Endothelial cell of umbilical vein (primary cell): ENCODE measurements around the gene MAN1A1. TPM values are rescaled to one million over a fixed set of nuclear protein-coding genes. Genes with fewer than 3 reads are reported as not detected.
A peak's percentile ranks its signal among the peaks of the same experiment; 100 is the strongest.

Experiments used
- BruUV-seq: library from RNA; stranded (reverse); fragments of 400-500 nt; replicated peaks from 2 replicates; lab custom pipeline; 2021; lab: Mats Ljungman, UMichigan
- CTCF ChIA-PET: fragments of 300-600, 350-600 bp; sonication (Branson Sonifier 250); formaldehyde crosslinking; loops from one replicate; lab custom pipeline; 2021; ENCODE audit warnings: antibody characterized with exemption, inconsistent platforms; lab: Charles Lee
- POLR2A ChIA-PET: fragments of 300-600, 350-600 bp; sonication (Branson Sonifier 250); formaldehyde crosslinking; loops from one replicate; lab custom pipeline; 2021; ENCODE audit warnings: antibody characterized with exemption, inconsistent platforms; lab: Charles Lee
- DNase-seq: peaks from one replicate; pipeline ENCODE4 v3.0.0-alpha.2; 2011; ENCODE audit warnings: low read depth, low spot score
- FAIRE-seq: peaks from 2 replicates; lab custom pipeline; 2011; peaks lifted over from hg19 to GRCh38; lab: Jason Lieb, UNC
- H2AFZ ChIP-seq: 2 replicates; pipeline ENCODE4 v1.6.0; 2012; ENCODE audit warnings: low read depth, low read length, control low read depth, inconsistent platforms
- H3K27ac ChIP-seq: 2 replicates; pipeline ENCODE4 v1.5.1; 2011; ENCODE audit warnings: low read depth, mild to moderate bottlenecking, control low read depth, low read length, moderate library complexity; ENCODE audit not compliant: insufficient read depth
- H3K27me3 ChIP-seq, 2 experiments: 2 replicates each; pipeline versions ENCODE4 v1.6.0 to v1.6.1; 2011; ENCODE audit warnings: low read length in 2 of 2, mixed read lengths in 1 of 2; ENCODE audit not compliant: control insufficient read depth in 2 of 2, insufficient read depth in 2 of 2
- H3K36me3 ChIP-seq, 2 experiments: 2 replicates in 1 of 2; 3 replicates in 1 of 2; pipeline ENCODE4 v1.5.1; 2011; ENCODE audit warnings: low read length in 2 of 2, mild to moderate bottlenecking in 1 of 2, moderate library complexity in 1 of 2; ENCODE audit not compliant: control insufficient read depth in 2 of 2, insufficient read depth in 2 of 2; ENCODE audit errors: extremely low read depth in 1 of 2
- H3K4me1 ChIP-seq: 3 replicates; pipeline ENCODE4 v1.5.1; 2011; ENCODE audit warnings: mild to moderate bottlenecking, low read length; ENCODE audit not compliant: control insufficient read depth, insufficient read depth; ENCODE audit errors: extremely low read depth
- H3K4me2 ChIP-seq: 2 replicates; pipeline ENCODE4 v1.6.1; 2011; ENCODE audit warnings: low read length, control low read depth, mixed read lengths; ENCODE audit not compliant: insufficient read depth
- H3K4me3 ChIP-seq, 3 experiments: fragments of 200-600 bp in 1 of 3; sonication (generic), shearing (Covaris generic) in 1 of 3; replicated peaks in 1 of 3; 2 replicates each; pipeline ENCODE4 v1.5.1; 2011 to 2016; ENCODE audit warnings: control low read depth in 3 of 3, low read length in 3 of 3, mild to moderate bottlenecking in 2 of 3, inconsistent platforms in 1 of 3, low read depth in 1 of 3, moderate library complexity in 1 of 3; ENCODE audit not compliant: insufficient read depth in 1 of 3
- H3K79me2 ChIP-seq: 2 replicates; pipeline ENCODE4 v1.6.0; 2012; ENCODE audit warnings: low read length, inconsistent platforms; ENCODE audit not compliant: control insufficient read depth, insufficient read depth
- H3K9ac ChIP-seq: replicated peaks from 2 replicates; pipeline ENCODE3; 2011; ENCODE audit warnings: low read length, control low read depth; ENCODE audit not compliant: insufficient read depth; ENCODE audit errors: extremely low read depth
- H3K9me1 ChIP-seq: replicated peaks from 3 replicates; pipeline ENCODE4 v1.6.0; 2011; ENCODE audit warnings: mild to moderate bottlenecking, low read length; ENCODE audit not compliant: control insufficient read depth, insufficient read depth; ENCODE audit errors: extremely low read depth
- H3K9me3 ChIP-seq: replicated peaks from 2 replicates; pipeline ENCODE4 v1.5.1; 2012; ENCODE audit warnings: low read length, inconsistent platforms; ENCODE audit not compliant: control insufficient read depth, insufficient read depth
- H4K20me1 ChIP-seq: replicated peaks from 2 replicates; pipeline ENCODE3; 2011; ENCODE audit warnings: mild to moderate bottlenecking, low read length; ENCODE audit not compliant: control insufficient read depth, insufficient read depth; ENCODE audit errors: extremely low read depth
- CTCF ChIP-seq, 2 donors: IDR thresholded peaks; 1 replicate in 1 of 2; 2 replicates in 1 of 2; pipeline ENCODE4 v1.5.1; 2011; ENCODE audit warnings: low read length in 2 of 2, mild to moderate bottlenecking in 2 of 2, moderate library complexity in 2 of 2, control low read depth in 1 of 2, inconsistent platforms in 1 of 2, low read depth in 1 of 2; ENCODE audit not compliant: insufficient read depth in 1 of 2; ENCODE audit errors: extremely low read depth in 1 of 2
- EZH2 ChIP-seq: IDR thresholded peaks from 2 replicates; pipeline ENCODE4 v1.6.1; 2012; ENCODE audit warnings: borderline replicate concordance, low read depth, mild to moderate bottlenecking, moderate library complexity, low read length, inconsistent platforms; ENCODE audit not compliant: severe bottlenecking
- FOS ChIP-seq: IDR thresholded peaks from 2 replicates; pipeline ENCODE4 v1.6.1; 2011; ENCODE audit warnings: mild to moderate bottlenecking, low read length, moderate library complexity, borderline replicate concordance; ENCODE audit not compliant: insufficient read depth
- GATA2 ChIP-seq: IDR thresholded peaks from 2 replicates; pipeline ENCODE4 v1.7.0; 2011; ENCODE audit warnings: low read depth, mild to moderate bottlenecking, moderate library complexity, mixed read lengths, low read length; ENCODE audit not compliant: insufficient read length, insufficient read depth
- JUN ChIP-seq: IDR thresholded peaks from 2 replicates; pipeline ENCODE4 v1.6.1; 2011; ENCODE audit warnings: borderline replicate concordance, low read depth; ENCODE audit not compliant: insufficient read length, insufficient read depth
- MAX ChIP-seq: IDR thresholded peaks from 2 replicates; pipeline ENCODE4 v1.6.1; 2011; ENCODE audit not compliant: insufficient read depth, insufficient read length
- MYC ChIP-seq: IDR thresholded peaks from one replicate; pipeline ENCODE4 v1.6.1; 2011; ENCODE audit warnings: mild to moderate bottlenecking, low read depth, low read length
- POLR2A ChIP-seq: IDR thresholded peaks from 2 replicates; pipeline ENCODE4 v1.6.1; 2012; ENCODE audit warnings: low read depth, mild to moderate bottlenecking, control low read depth, low read length
- POLR2AphosphoS5 ChIP-seq: IDR thresholded peaks from 2 replicates; pipeline ENCODE4 v1.6.1; 2012; ENCODE audit warnings: low read depth, mild to moderate bottlenecking, control low read depth, low read length, moderate library complexity; ENCODE audit not compliant: insufficient read depth
- dilution Hi-C: fragments of 300-500 bp; cut with MboI; formaldehyde crosslinking; loops from one replicate; pipeline ENCODE4 v1.15.0; 2019; ENCODE audit warnings: low sequenced_read_pairs; ENCODE audit not compliant: extremely low pct_ligation_motif_present
- intact Hi-C: fragments of 100-400 bp; cut with micrococcal nuclease; formaldehyde crosslinking; loops from one replicate; pipeline ENCODE4 v1.10.0; 2022
- polyA plus RNA-seq, 4 experiments: library from polyadenylated mRNA; depleted of rRNA in 3 of 4; stranded (reverse) in 3 of 4; unstranded in 1 of 4; fragments of >200 nt; gene quantifications; 2 replicates each; pipeline versions ENCODE4 v1.2.1 to v1.2.3, GENCODE V29; 2011 to 2012; ENCODE audit warnings: missing spikeins in 1 of 4
- total RNA-seq: library from RNA; stranded (reverse); gene quantifications from 2 replicates; pipeline ENCODE4 v1.2.3, GENCODE V29; 2021

The MAN1A1 gene
- total and polyA plus RNA-seq, 2 donors (not counting 3 experiments of a cell fraction or from before 2014, with no cell fraction given), result 3.3 to 12.9 TPM

- Histone ChIP-seq H2AFZ (no peak overlapping the region), H3K9me3 (no peaks in the 10 kb centered on the region), H3K9ac (no peak overlapping the region), H3K79me2 (no peaks in the 10 kb centered on the region), H3K4me2 (no peak overlapping the region), H4K20me1 (no peaks in the 10 kb centered on the region), H3K9me1 (no peaks in the 10 kb centered on the region), H3K27me3 (no peaks in the 10 kb centered on the region), H3K4me3 (no peak overlapping the region), H3K4me1 (peaks cover 7% of the 10 kb centered on the region), H3K36me3 (no peaks in the 10 kb centered on the region), H3K27ac (no peak overlapping the region)
- TF ChIP-seq CTCF (IDR thresholded peaks at IDR 0.05; ENCODE audit: extremely low read depth in 1 of 2, insufficient read depth in 1 of 2, low read depth in 1 of 2, low read length in 2 of 2) (no peak), JUN (no peak), GATA2 (no peak), MAX (no peak)
- ChIA-PET POLR2A (no interaction called here), CTCF (no interaction called here)
- DNase-seq (no peak), FAIRE-seq (no peak)
- intact Hi-C loops (no loop called here), dilution Hi-C loops (no loop called here)
- BruUV-seq, result no TSS peak
Observed at GRCh38 chr6:119189498-119189897, 160.1 kb downstream of the MAN1A1 start.

- dilution Hi-C loops, result no loop called here
- Histone ChIP-seq H3K27me3 (no peaks in the 10 kb centered on the region), H3K9me3 (no peaks in the 10 kb centered on the region), H3K9ac (no peak overlapping the region), H3K4me2 (peak overlapping the region; percentile 30), H3K79me2 (no peaks in the 10 kb centered on the region), H3K9me1 (no peaks in the 10 kb centered on the region), H3K4me3 (no peak overlapping the region), H3K4me1 (peaks cover 7% of the 10 kb centered on the region), H4K20me1 (no peaks in the 10 kb centered on the region), H3K27ac (no peak overlapping the region), H3K36me3 (no peaks in the 10 kb centered on the region), H2AFZ (peak overlapping the region; percentile 13)
- ChIA-PET CTCF (interaction anchor here (1.2 kb wide), 1 partner anchor 17 kb away, joined by 3 read pairs; no protein-coding TSS in a partner anchor), POLR2A (no interaction called here)
- intact Hi-C loops, result no loop called here
- no TSS peak for BruUV-seq
- DNase-seq, result peak; percentile 10
- TF ChIP-seq POLR2AphosphoS5 (no peak), FOS (no peak), MAX (no peak), EZH2 (no peak), GATA2 (no peak), MYC (no peak), POLR2A (no peak), CTCF (IDR thresholded peaks at IDR 0.05; ENCODE audit: extremely low read depth in 1 of 2, insufficient read depth in 1 of 2, low read depth in 1 of 2, low read length in 2 of 2) (no peak), JUN (no peak)
- no peak for FAIRE-seq
Observed at GRCh38 chr6:119187596-119187995, 162.0 kb downstream of the MAN1A1 start.
